HepG2 (cell line): Measurements from ENCODE around the gene NINL. TPM values are rescaled to one million over a fixed set of nuclear protein-coding genes. Genes with fewer than 3 reads are reported as not detected.

ENCODE experiments used
- CREB3 ChIP-seq: sonication (generic); formaldehyde crosslinking; IDR thresholded peaks from 2 replicates; pipeline ENCODE4 v1.5.0; 2020; ENCODE audit warnings: missing genetic modification reagents
- DR1 ChIP-seq: sonication (generic); formaldehyde crosslinking; IDR thresholded peaks from 2 replicates; pipeline ENCODE4 v1.8.0; 2021; ENCODE audit warnings: mild to moderate bottlenecking, missing genetic modification reagents, inconsistent platforms
- ELF1 ChIP-seq: sonication (generic); formaldehyde crosslinking; IDR thresholded peaks from 2 replicates; pipeline ENCODE4 v1.4.0; 2020; ENCODE audit warnings: missing genetic modification reagents
- GABPB1 ChIP-seq: IDR thresholded peaks from 2 replicates; pipeline ENCODE4 v1.6.1; 2016; ENCODE audit warnings: mild to moderate bottlenecking, missing genetic modification reagents, moderate library complexity, missing compliant biosample characterization
- HOXA3 ChIP-seq: sonication (generic); formaldehyde crosslinking; IDR thresholded peaks from 2 replicates; pipeline ENCODE4 v1.5.0; 2020; ENCODE audit warnings: missing genetic modification reagents
- KDM6A ChIP-seq: IDR thresholded peaks from 2 replicates; pipeline ENCODE4 v1.6.1; 2016; ENCODE audit warnings: low read depth
- MEF2D ChIP-seq: sonication (generic); formaldehyde crosslinking; IDR thresholded peaks from 2 replicates; pipeline ENCODE4 v1.5.1; 2020; ENCODE audit warnings: mild to moderate bottlenecking, missing genetic modification reagents
- NR2F2 ChIP-seq: IDR thresholded peaks from 2 replicates; pipeline ENCODE4 v1.6.1; 2012; ENCODE audit warnings: low read depth, inconsistent platforms, borderline replicate concordance
- POGZ ChIP-seq: sonication (generic); formaldehyde crosslinking; IDR thresholded peaks from 2 replicates; pipeline ENCODE4 v1.4.0; 2020; ENCODE audit warnings: mild to moderate bottlenecking, missing genetic modification reagents
- RORA ChIP-seq: sonication (generic); formaldehyde crosslinking; IDR thresholded peaks from 2 replicates; pipeline ENCODE4 v1.5.0; 2020; ENCODE audit warnings: mild to moderate bottlenecking, missing genetic modification reagents, moderate library complexity
- SNAPC5 ChIP-seq: sonication (generic); formaldehyde crosslinking; IDR thresholded peaks from 2 replicates; pipeline ENCODE4 v1.8.1; 2023; ENCODE audit warnings: mild to moderate bottlenecking, missing genetic modification reagents, borderline replicate concordance
- SOX5 ChIP-seq: IDR thresholded peaks from 2 replicates; pipeline ENCODE4 v1.6.1; 2016; ENCODE audit warnings: borderline replicate concordance
- THAP7 ChIP-seq: sonication (generic); formaldehyde crosslinking; IDR thresholded peaks from 2 replicates; pipeline ENCODE4 v1.8.1; 2023; ENCODE audit warnings: mild to moderate bottlenecking, missing genetic modification reagents
- ZNF296 ChIP-seq: sonication (generic); formaldehyde crosslinking; conservative IDR thresholded peaks from 2 replicates; pipeline ENCODE4 v1.5.0; 2020; ENCODE audit warnings: mild to moderate bottlenecking, missing genetic modification reagents
- ZNF329 ChIP-seq: sonication (generic); formaldehyde crosslinking; IDR thresholded peaks from 2 replicates; pipeline ENCODE4 v1.9.0; 2021; ENCODE audit warnings: low read depth, mild to moderate bottlenecking, missing genetic modification reagents
- ZNF337 ChIP-seq: sonication (generic); formaldehyde crosslinking; IDR thresholded peaks from 2 replicates; pipeline ENCODE4 v1.5.1; 2020; ENCODE audit warnings: missing genetic modification reagents, low read depth, mild to moderate bottlenecking, borderline replicate concordance
- ZNF430 ChIP-seq: sonication (generic); formaldehyde crosslinking; IDR thresholded peaks from 2 replicates; pipeline ENCODE4 v1.9.0; 2021; ENCODE audit warnings: mild to moderate bottlenecking, missing genetic modification reagents
- ZNF431 ChIP-seq: sonication (generic); formaldehyde crosslinking; IDR thresholded peaks from 2 replicates; pipeline ENCODE4 v1.9.0; 2022; ENCODE audit warnings: missing genetic modification reagents, low read depth, mild to moderate bottlenecking, borderline replicate concordance
- ZNF503 ChIP-seq: sonication (generic); formaldehyde crosslinking; IDR thresholded peaks from 2 replicates; pipeline ENCODE4 v1.4.0; 2020; ENCODE audit warnings: missing genetic modification reagents
- ZNF563 ChIP-seq: sonication (generic); formaldehyde crosslinking; IDR thresholded peaks from 2 replicates; pipeline ENCODE4 v1.8.0; 2022; ENCODE audit warnings: mild to moderate bottlenecking, moderate library complexity, missing genetic modification reagents
- ZNF644 ChIP-seq: IDR thresholded peaks from 2 replicates; pipeline ENCODE4 v1.6.1; 2016; ENCODE audit warnings: low read depth
- ZNF672 ChIP-seq: sonication (generic); formaldehyde crosslinking; IDR thresholded peaks from 2 replicates; pipeline ENCODE4 v1.8.1; 2022; ENCODE audit warnings: missing genetic modification reagents
- ZNF782 ChIP-seq: sonication (generic); formaldehyde crosslinking; IDR thresholded peaks from 2 replicates; pipeline ENCODE4 v1.4.0; 2020; ENCODE audit warnings: missing genetic modification reagents, mild to moderate bottlenecking, borderline replicate concordance
- ZNF883 ChIP-seq: sonication (generic); formaldehyde crosslinking; IDR thresholded peaks from 2 replicates; pipeline ENCODE4 v1.5.1; 2020; ENCODE audit warnings: mild to moderate bottlenecking, missing genetic modification reagents; ENCODE audit errors: not compliant biosample characterization
- ZSCAN30 ChIP-seq: sonication (generic); formaldehyde crosslinking; IDR thresholded peaks from 2 replicates; pipeline ENCODE4 v1.5.0; 2020; ENCODE audit warnings: mild to moderate bottlenecking, missing genetic modification reagents
- ZZZ3 ChIP-seq: sonication (generic); formaldehyde crosslinking; IDR thresholded peaks from 2 replicates; pipeline ENCODE4 v1.4.0; 2020; ENCODE audit warnings: missing genetic modification reagents, mild to moderate bottlenecking, borderline replicate concordance
- polyA plus RNA-seq, 8 experiments: library from polyadenylated mRNA; depleted of rRNA in 3 of 8; stranded (reverse) in 7 of 8; unstranded in 1 of 8; fragments of >200 nt; fragmentation: Illumina TruSeq in 4 of 8; extraction: Trizol in 4 of 8; gene quantifications; 2 replicates each; pipeline versions ENCODE4 v1.2.1 to v1.2.3, GENCODE V29; 2011 to 2016; ENCODE audit warnings: low read depth in 4 of 8, missing spikeins in 1 of 8, mixed read lengths in 1 of 8; ENCODE audit not compliant: insufficient read depth in 1 of 8
- total RNA-seq, 5 experiments: library from RNA; depleted of rRNA; stranded (reverse); fragments of >200 nt; fragmentation: Illumina TruSeq; extraction: Trizol; gene quantifications; 2 replicates each; pipeline ENCODE4 v1.2.3, GENCODE V29; 2016; ENCODE audit warnings: low read depth in 1 of 5

NINL gene
- total and polyA plus RNA-seq, 2 of the 13 experiments (the other 11 are each of a cell fraction or from before 2014, with no cell fraction given): 32.3 to 34.3 TPM

GRCh38 chr20:25508083-25508770 lies 77.1 kb downstream of the NINL start (continued):
- TF ChIP-seq THAP7: peak; percentile 81; the same call in 1 of the 2 replicates
- peak; percentile 29 for TF ChIP-seq ZNF883 (CRISPR knock-in tag)
- TF ChIP-seq ZNF296: peak; percentile 80
- peak; percentile 95; the same call in 1 of the 2 replicates for TF ChIP-seq MEF2D (CRISPR knock-in tag)
- peak; percentile 57; the same call in 1 of the 2 replicates for TF ChIP-seq SNAPC5 (CRISPR knock-in tag)
- peak; percentile 99 for TF ChIP-seq ZNF430 (CRISPR knock-in tag)
- peak; percentile 99 for TF ChIP-seq KDM6A (CRISPR knock-in tag)
- TF ChIP-seq ZNF782 (CRISPR knock-in tag): peak; percentile 79; the same call in 1 of the 2 replicates
- no peak for TF ChIP-seq ZSCAN30 (CRISPR knock-in tag)
- TF ChIP-seq POGZ (CRISPR knock-in tag): peak; percentile 98
- TF ChIP-seq ZNF644 (CRISPR knock-in tag): peak; percentile 97
- TF ChIP-seq ZNF503 (CRISPR knock-in tag): peak; percentile 96
- peak; percentile 91; the same call in 1 of the 2 replicates for TF ChIP-seq ZZZ3 (CRISPR knock-in tag)
- TF ChIP-seq HOXA3 (CRISPR knock-in tag): peak; percentile 98
- TF ChIP-seq ZNF563: 0 out of 2 replicates have a peak, but pooled peaks have one; percentile 15
- peak; percentile 66; the same call in 1 of the 2 replicates for TF ChIP-seq ZNF672 (CRISPR knock-in tag)
- peak; percentile 96 for TF ChIP-seq NR2F2
- TF ChIP-seq ZNF337: peak; percentile 99
- TF ChIP-seq SOX5 (CRISPR knock-in tag): peak; percentile 98
- peak; percentile 73 for TF ChIP-seq GABPB1 (CRISPR knock-in tag)
- TF ChIP-seq ZNF431 (CRISPR knock-in tag): peak; percentile 92; the same call in 1 of the 2 replicates
- TF ChIP-seq ZNF329 (CRISPR knock-in tag): 0 out of 2 replicates have a peak, but pooled peaks have one; percentile 3
- 0 out of 2 replicates have a peak, but pooled peaks have one; percentile 63 for TF ChIP-seq CREB3
- TF ChIP-seq ELF1: peak; percentile 68
- TF ChIP-seq DR1 (CRISPR knock-in tag): peak; percentile 71; the same call in 1 of the 2 replicates
- no peak for TF ChIP-seq RORA (CRISPR knock-in tag)
